OCI-LY7 (cell line): Measurements from ENCODE around the gene NEUROD2. TPM values are rescaled to one million over a fixed set of nuclear protein-coding genes. Genes with fewer than 3 reads are reported as not detected.

ENCODE experiments used
- BruUV-seq: library from RNA; stranded (reverse); fragments of 400-500 nt; replicated peaks from 2 replicates; lab custom pipeline; 2021; lab: Mats Ljungman, UMichigan
- CTCF ChIA-PET: fragments of 300-600 bp; sonication (Branson Sonifier 250); formaldehyde crosslinking; loops from one replicate; lab custom pipeline; 2022; ENCODE audit warnings: antibody characterized with exemption; ENCODE audit not compliant: unreplicated experiment; lab: Charles Lee
- POLR2A ChIA-PET: fragments of 300-600 bp; sonication (Branson Sonifier 250); formaldehyde crosslinking; loops from one replicate; lab custom pipeline; 2022; ENCODE audit warnings: antibody characterized with exemption; lab: Charles Lee
- DNase-seq: peaks from one replicate; pipeline ENCODE4 v3.0.0-alpha.2; 2015; ENCODE audit warnings: low spot score
- H2AFZ ChIP-seq: fragments of 200-600 bp; sonication (generic), shearing (Covaris generic); 2 replicates; pipeline ENCODE4 v1.6.1; 2014; ENCODE audit warnings: mild to moderate bottlenecking, antibody characterized with exemption, low read length, moderate library complexity
- H3K27ac ChIP-seq: fragments of 200-600 bp; sonication (generic); 2 replicates; pipeline ENCODE4 v1.5.1; 2014; ENCODE audit warnings: mixed run types, low read depth, mild to moderate bottlenecking, moderate library complexity, low read length, inconsistent platforms; ENCODE audit not compliant: poor library complexity, severe bottlenecking
- H3K36me3 ChIP-seq: fragments of 200-600 bp; sonication (generic); 2 replicates; pipeline ENCODE4 v1.6.1; 2014; ENCODE audit warnings: mild to moderate bottlenecking, antibody characterized with exemption, low read length, moderate library complexity, mixed read lengths; ENCODE audit not compliant: insufficient read depth
- H3K4me1 ChIP-seq: fragments of 200-600 bp; sonication (generic); 2 replicates; pipeline ENCODE4 v1.5.1; 2014; ENCODE audit warnings: mild to moderate bottlenecking, low read length; ENCODE audit not compliant: insufficient read depth, poor library complexity, severe bottlenecking
- H3K4me2 ChIP-seq: fragments of 200-600 bp; sonication (generic); 2 replicates; pipeline ENCODE4 v1.6.1; 2014; ENCODE audit warnings: mild to moderate bottlenecking, low read length
- H3K4me3 ChIP-seq: fragments of 200-600 bp; sonication (generic); 2 replicates; pipeline ENCODE4 v1.5.1; 2014; ENCODE audit warnings: mild to moderate bottlenecking, low read depth, low read length; ENCODE audit not compliant: poor library complexity, severe bottlenecking
- H3K79me2 ChIP-seq: fragments of 200-600 bp; sonication (generic); 2 replicates; pipeline ENCODE4 v1.6.1; 2016; ENCODE audit warnings: low read depth, mild to moderate bottlenecking, low read length, moderate library complexity, mixed read lengths; ENCODE audit not compliant: insufficient read depth
- H3K9me2 ChIP-seq: fragments of 200-600 bp; sonication (generic); 2 replicates; pipeline ENCODE4 v1.6.1; 2016; ENCODE audit warnings: mild to moderate bottlenecking, low read length, mixed read lengths; ENCODE audit not compliant: insufficient read depth
- H3K9me3 ChIP-seq: fragments of 200-600 bp; sonication (generic); 2 replicates; pipeline ENCODE4 v1.6.1; 2014; ENCODE audit warnings: mild to moderate bottlenecking, mixed run types, low read length, mixed read lengths
- H4K20me1 ChIP-seq: fragments of 200-600 bp; sonication (generic); 2 replicates; pipeline ENCODE4 v1.6.1; 2014; ENCODE audit warnings: mild to moderate bottlenecking, antibody characterized with exemption, low read length, moderate library complexity, mixed read lengths; ENCODE audit not compliant: insufficient read depth
- EZH2phosphoT487 ChIP-seq: fragments of 200-600 bp; sonication (generic); IDR thresholded peaks from 2 replicates; pipeline ENCODE4 v1.6.1; 2018; ENCODE audit warnings: low read depth, borderline replicate concordance, mild to moderate bottlenecking, mixed run types, antibody characterized with exemption, low read length, moderate library complexity, mixed read lengths
- intact Hi-C: fragments of 100-400 bp; cut with micrococcal nuclease; formaldehyde crosslinking; loops from one replicate; pipeline ENCODE4 v1.10.0; 2022; ENCODE audit not compliant: unreplicated experiment
- total RNA-seq, 2 experiments: library from RNA; depleted of rRNA in 1 of 2; stranded (reverse); fragments of >200 nt in 1 of 2; shearing (Covaris generic) in 1 of 2; gene quantifications; 2 replicates each; pipeline ENCODE4 v1.2.3, GENCODE V29; 2014 to 2022
- TF ChIP-seq, protein P1 (sequence below): fragments of 200-600 bp; sonication (generic); conservative IDR thresholded peaks from 2 replicates; pipeline ENCODE4 v1.5.1; 2014; ENCODE audit warnings: mild to moderate bottlenecking, antibody characterized with exemption, low read length, moderate library complexity, mixed read lengths

The NEUROD2 gene
- total RNA-seq, 2 experiments from 2014 or later = not detected

DNA sequence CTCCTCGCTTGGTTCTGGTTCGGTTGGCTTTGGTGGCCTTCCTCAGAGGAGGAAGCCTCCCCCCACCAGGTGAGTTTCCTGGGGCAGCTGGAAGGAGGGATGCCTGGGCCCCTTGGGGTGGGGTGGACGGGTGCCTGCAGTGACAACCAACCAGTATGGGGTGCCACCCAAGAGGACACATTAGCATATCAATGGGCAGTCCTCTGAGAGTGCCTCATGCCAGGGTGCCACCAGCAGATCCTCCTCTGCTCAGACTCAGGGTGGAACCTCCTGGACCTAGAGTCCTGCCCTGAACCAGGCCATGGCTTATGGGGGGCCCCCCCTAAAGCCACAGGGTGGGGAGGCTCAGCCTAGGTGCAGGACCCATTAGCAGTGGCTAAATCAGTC, 21.8 kb upstream of the NEUROD2 start:
- intact Hi-C loops = no loop called here
- Histone ChIP-seq H3K79me2 (no peaks in the 10 kb centered on the region), H3K4me2 (no peak overlapping the region), H3K9me2 (no peaks in the 10 kb centered on the region), H4K20me1 (no peaks in the 10 kb centered on the region), H2AFZ (no peak overlapping the region), H3K4me1 (peaks cover 12% of the 10 kb centered on the region), H3K4me3 (no peak overlapping the region), H3K9me3 (no peaks in the 10 kb centered on the region), H3K27ac (no peak overlapping the region), H3K36me3 (no peaks in the 10 kb centered on the region)
- CTCF ChIA-PET = interaction anchor here (0.5 kb wide), 1 partner anchor 110 kb away, joined by 3 read pairs; no protein-coding TSS in a partner anchor
- no TSS peak for BruUV-seq
- POLR2A ChIA-PET = no interaction called here
- TF ChIP-seq, protein P1, sequence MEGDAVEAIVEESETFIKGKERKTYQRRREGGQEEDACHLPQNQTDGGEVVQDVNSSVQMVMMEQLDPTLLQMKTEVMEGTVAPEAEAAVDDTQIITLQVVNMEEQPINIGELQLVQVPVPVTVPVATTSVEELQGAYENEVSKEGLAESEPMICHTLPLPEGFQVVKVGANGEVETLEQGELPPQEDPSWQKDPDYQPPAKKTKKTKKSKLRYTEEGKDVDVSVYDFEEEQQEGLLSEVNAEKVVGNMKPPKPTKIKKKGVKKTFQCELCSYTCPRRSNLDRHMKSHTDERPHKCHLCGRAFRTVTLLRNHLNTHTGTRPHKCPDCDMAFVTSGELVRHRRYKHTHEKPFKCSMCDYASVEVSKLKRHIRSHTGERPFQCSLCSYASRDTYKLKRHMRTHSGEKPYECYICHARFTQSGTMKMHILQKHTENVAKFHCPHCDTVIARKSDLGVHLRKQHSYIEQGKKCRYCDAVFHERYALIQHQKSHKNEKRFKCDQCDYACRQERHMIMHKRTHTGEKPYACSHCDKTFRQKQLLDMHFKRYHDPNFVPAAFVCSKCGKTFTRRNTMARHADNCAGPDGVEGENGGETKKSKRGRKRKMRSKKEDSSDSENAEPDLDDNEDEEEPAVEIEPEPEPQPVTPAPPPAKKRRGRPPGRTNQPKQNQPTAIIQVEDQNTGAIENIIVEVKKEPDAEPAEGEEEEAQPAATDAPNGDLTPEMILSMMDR = no peak
- TF ChIP-seq EZH2phosphoT487 = no peak
- DNase-seq = no peak

DNA sequence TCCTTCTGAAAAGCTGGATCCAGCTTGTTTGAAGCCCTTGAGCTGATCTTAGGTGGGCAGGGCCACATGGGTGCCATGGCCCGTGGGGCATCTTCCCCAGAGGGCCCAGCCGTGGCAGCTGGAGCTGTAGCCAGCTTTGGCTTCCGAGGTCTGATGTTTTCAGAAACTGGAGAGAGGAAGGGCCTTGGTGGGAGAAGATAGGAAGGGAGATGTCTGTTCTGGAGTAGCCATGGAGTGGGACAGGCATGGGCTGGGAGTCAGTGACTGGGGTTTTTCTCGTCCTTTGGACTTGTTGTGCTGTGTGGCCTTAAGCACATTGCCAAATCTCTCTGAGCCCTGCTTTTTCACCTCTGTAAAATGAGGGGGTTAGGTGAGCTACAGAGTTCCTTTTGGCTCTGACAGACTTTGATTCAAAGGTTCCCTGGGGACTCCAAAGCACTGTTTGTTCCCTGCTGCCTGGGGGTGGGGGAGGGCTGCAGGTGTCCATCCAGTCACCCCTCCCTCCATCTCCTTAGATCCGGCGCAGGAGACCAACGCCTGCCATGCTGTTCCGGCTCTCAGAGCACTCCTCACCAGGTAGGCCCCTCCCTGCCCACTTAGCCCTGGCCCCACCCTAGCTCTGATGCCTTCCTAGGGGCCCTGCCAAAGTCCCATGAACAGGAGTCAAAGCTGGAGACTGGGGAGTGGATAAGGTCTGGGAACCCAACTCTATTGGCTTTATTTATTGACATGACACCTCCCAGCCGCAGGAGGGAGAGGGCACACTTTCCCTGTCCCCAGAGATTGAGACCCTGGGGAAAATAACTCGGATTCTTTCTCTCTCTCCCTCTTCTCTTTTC, 21.2 kb upstream of the NEUROD2 start:
- no peak for DNase-seq
- H3K4me1 ChIP-seq = peaks cover 13% of the 10 kb centered on the region
- no TSS peak for BruUV-seq
- H3K9me2 ChIP-seq = no peaks in the 10 kb centered on the region
- no peak overlapping the region for H3K27ac ChIP-seq
- TF ChIP-seq, protein P1 = no peak
- TF ChIP-seq EZH2phosphoT487 = no peak
- H3K9me3 ChIP-seq = no peaks in the 10 kb centered on the region
- ChIA-PET CTCF (interaction anchor here (0.6 kb wide), 1 partner anchor 328 kb away, joined by 3 read pairs; no protein-coding TSS in a partner anchor), POLR2A (interaction anchor here (1.5 kb wide), 1 partner anchor 9 kb away, joined by 6 read pairs; no protein-coding TSS in a partner anchor)
- no peaks in the 10 kb centered on the region for H3K79me2 ChIP-seq
- no peak overlapping the region for H3K4me3 ChIP-seq
- no peaks in the 10 kb centered on the region for H3K36me3 ChIP-seq
- intact Hi-C loops = no loop called here
- H4K20me1 ChIP-seq = no peaks in the 10 kb centered on the region
- no peak overlapping the region for H2AFZ ChIP-seq
- H3K4me2 ChIP-seq = no peak overlapping the region
